Kidney glomerular epithelial cell (primary cell): ENCODE data around the gene PRSS38.
"Not testable (repeated sequence)": the region's sequence is repeated elsewhere in the genome, so short reads cannot be mapped to it uniquely, and the experiment has no call there.

ENCODE experiments used
- DNase-seq: peaks from one replicate; lab custom pipeline; 2025; lab: John Stamatoyannopoulos, UW

The PRSS38 gene

GRCh38 chr1:227844320-227845146, 29.1 kb downstream of the PRSS38 start:
- no peak for DNase-seq

- DNase-seq: no peak
Observed at GRCh38 chr1:227845147-227845458, 29.6 kb downstream of the PRSS38 start.

GRCh38 chr1:227845519-227845918, 30.0 kb downstream of the PRSS38 start:
- DNase-seq: no peak

- DNase-seq: no peak
Observed at GRCh38 chr1:227846265-227846858, 30.9 kb downstream of the PRSS38 start.

- DNase-seq: not testable (repeated sequence)
Observed at GRCh38 chr1:227847046-227847445, 31.6 kb downstream of the PRSS38 start.

GRCh38 chr1:227848430-227848932, 33.0 kb downstream of the PRSS38 start:
- no peak for DNase-seq

- no peak for DNase-seq
Observed at GRCh38 chr1:227849251-227849650, 33.8 kb downstream of the PRSS38 start.

- DNase-seq: no peak
Observed at GRCh38 chr1:227854189-227854588, 38.7 kb downstream of the PRSS38 start.

- DNase-seq: no peak
Observed at GRCh38 chr1:227855687-227856086, 40.2 kb downstream of the PRSS38 start.

GRCh38 chr1:227856147-227856858, 40.8 kb downstream of the PRSS38 start:
- DNase-seq: no peak

GRCh38 chr1:227864882-227865281, 49.4 kb downstream of the PRSS38 start:
- DNase-seq: no peak

- no peak for DNase-seq
Observed at GRCh38 chr1:227869279-227869842, 53.9 kb downstream of the PRSS38 start.

- no peak for DNase-seq
Observed at GRCh38 chr1:227869851-227870305, 54.4 kb downstream of the PRSS38 start.

GRCh38 chr1:227870366-227870765, 54.9 kb downstream of the PRSS38 start:
- DNase-seq: no peak

GRCh38 chr1:227871892-227872291, 56.4 kb downstream of the PRSS38 start:
- DNase-seq: not testable (repeated sequence)

GRCh38 chr1:227877810-227878209, 62.3 kb downstream of the PRSS38 start:
- DNase-seq: not testable (repeated sequence)

GRCh38 chr1:227880342-227880924, 65.0 kb downstream of the PRSS38 start:
- no peak for DNase-seq

- no peak for DNase-seq
Observed at GRCh38 chr1:227883073-227883520, 67.6 kb downstream of the PRSS38 start.

- no peak for DNase-seq
Observed at GRCh38 chr1:227883641-227884301, 68.3 kb downstream of the PRSS38 start.

- DNase-seq: no peak
Observed at GRCh38 chr1:227884370-227885134, 69.1 kb downstream of the PRSS38 start.
